GM12878 (cell line): Measurements from ENCODE around the gene CHMP6. TPM values are rescaled to one million over a fixed set of nuclear protein-coding genes. Genes with fewer than 3 reads are reported as not detected.

Source experiments
- ATAC-seq: fragments of 200-7000 bp; cut with Tn5 transposase; 3 replicates; pipeline ENCODE4 v1.9.1; 2020; ENCODE audit warnings: mild to moderate bottlenecking, moderate library complexity
- BruUV-seq: library from RNA; stranded (reverse); fragments of 400-500 nt; replicated peaks from 2 replicates; lab custom pipeline; 2021; lab: Mats Ljungman, UMichigan
- CTCF ChIA-PET: fragments of 300-600 bp; sonication (Branson Sonifier 250); formaldehyde crosslinking; extraction: SDS; loops from one replicate; lab custom pipeline; 2021; ENCODE audit warnings: inconsistent platforms; lab: Yijun Ruan, JAX
- POLR2A ChIA-PET: fragments of 350-600 bp; formaldehyde crosslinking; extraction: SDS; loops from one replicate; lab custom pipeline; 2021; ENCODE audit warnings: inconsistent platforms; lab: Charles Lee
- RAD21 ChIA-PET: fragments of 300-600 bp; sonication (Branson Sonifier 250); formaldehyde crosslinking; loops from one replicate; lab custom pipeline; 2023; ENCODE audit warnings: antibody characterized with exemption; ENCODE audit not compliant: unreplicated experiment; lab: Charles Lee
- SMC1A ChIA-PET: fragments of 300-600 bp; sonication (Branson Sonifier 250); formaldehyde crosslinking; loops from one replicate; lab custom pipeline; 2023; ENCODE audit not compliant: unreplicated experiment, uncharacterized antibody; lab: Charles Lee
- DNase-seq: peaks from one replicate; pipeline ENCODE4 v3.0.0-alpha.2; 2011; ENCODE audit warnings: low read depth, low spot score
- FAIRE-seq: peaks from 3 replicates; lab custom pipeline; 2011; peaks lifted over from hg19 to GRCh38; lab: Jason Lieb, UNC
- H2AFZ ChIP-seq: 2 replicates; pipeline ENCODE4 v1.6.0; 2011; ENCODE audit warnings: low read depth, low read length, control low read depth; ENCODE audit not compliant: control insufficient read depth
- H3K27ac ChIP-seq: 2 replicates; pipeline ENCODE4 v1.5.1; 2011; ENCODE audit warnings: control low read depth; ENCODE audit not compliant: control insufficient read depth, insufficient read depth
- H3K27me3 ChIP-seq, 2 experiments: replicated peaks in 1 of 2; 2 replicates each; pipeline versions ENCODE4 v1.6.0 to v1.6.1; 2011; ENCODE audit warnings: low read length in 1 of 2; ENCODE audit not compliant: control insufficient read depth in 2 of 2, insufficient read depth in 2 of 2
- H3K36me3 ChIP-seq, 2 experiments: 2 replicates each; pipeline ENCODE4 v1.5.1; 2011; ENCODE audit warnings: low read length in 1 of 2; ENCODE audit not compliant: control insufficient read depth in 2 of 2, insufficient read depth in 2 of 2
- H3K4me1 ChIP-seq: 2 replicates; pipeline ENCODE4 v1.6.1; 2011; ENCODE audit warnings: mild to moderate bottlenecking, low read length, moderate library complexity, mixed read lengths; ENCODE audit not compliant: control insufficient read depth, insufficient read depth
- H3K4me2 ChIP-seq: 2 replicates; pipeline ENCODE4 v1.6.0; 2011; ENCODE audit warnings: control low read depth; ENCODE audit not compliant: control insufficient read depth, insufficient read depth
- H3K4me3 ChIP-seq: fragments of 200-600 bp; sonication (generic); 2 replicates; pipeline ENCODE4 v1.5.1; 2016
- H3K79me2 ChIP-seq: 2 replicates; pipeline ENCODE4 v1.6.0; 2011; ENCODE audit warnings: low read length; ENCODE audit not compliant: control insufficient read depth, insufficient read depth
- H3K9ac ChIP-seq: 2 replicates; pipeline ENCODE4 v1.8.0; 2011; ENCODE audit warnings: low read length, control low read depth, mixed read lengths; ENCODE audit not compliant: control insufficient read depth, insufficient read depth
- H3K9me3 ChIP-seq: replicated peaks from 3 replicates; pipeline ENCODE4 v1.5.1; 2011; ENCODE audit warnings: mild to moderate bottlenecking, low read length; ENCODE audit not compliant: control insufficient read depth, insufficient read depth
- H4K20me1 ChIP-seq: 2 replicates; pipeline ENCODE4 v1.6.0; 2011; ENCODE audit not compliant: control insufficient read depth, insufficient read depth
- EGR1 ChIP-seq, 2 experiments: IDR thresholded peaks; 1 replicate in 1 of 2; 2 replicates in 1 of 2; pipeline ENCODE4 v1.6.1; 2011 to 2012; ENCODE audit warnings: low read depth in 2 of 2, low read length in 2 of 2, borderline replicate concordance in 1 of 2, mild to moderate bottlenecking in 1 of 2, moderate library complexity in 1 of 2
- MXI1 ChIP-seq: fragments of 150-350 bp; IDR thresholded peaks from 2 replicates; pipeline ENCODE4 v1.6.1; 2011; ENCODE audit warnings: low read depth, mild to moderate bottlenecking, inconsistent platforms, low read length, improper control_type of control experiment
- MYB ChIP-seq: fragments of 150-350 bp; IDR thresholded peaks from 2 replicates; pipeline ENCODE4 v1.6.1; 2014; ENCODE audit warnings: mild to moderate bottlenecking, low read depth, low read length, borderline replicate concordance
- SIN3A ChIP-seq: IDR thresholded peaks from 2 replicates; pipeline ENCODE4 v1.6.1; 2012; ENCODE audit warnings: low read depth, low read length, improper control_type of control experiment
- SIX5 ChIP-seq: IDR thresholded peaks from 2 replicates; pipeline ENCODE4 v1.6.1; 2011; ENCODE audit warnings: mild to moderate bottlenecking, low read depth, low read length, moderate library complexity; ENCODE audit not compliant: severe bottlenecking
- TBL1XR1 ChIP-seq: IDR thresholded peaks from 2 replicates; pipeline ENCODE4 v1.6.1; 2012; ENCODE audit warnings: low read depth, low read length, improper control_type of control experiment
- TCF7 ChIP-seq: IDR thresholded peaks from 2 replicates; pipeline ENCODE4 v1.6.1; 2014; ENCODE audit warnings: antibody characterized with exemption, borderline replicate concordance
- WGBS: methylation state at CpG from one replicate; pipeline ENCODE4 v1.1.6; 2016; ENCODE audit warnings: low lambda C conversion rate; ENCODE audit not compliant: insufficient replicate concordance, insufficient coverage; ENCODE audit errors: missing lambda C conversion rate; 5-methylcytosine and 5-hydroxymethylcytosine counted together
- in situ Hi-C: fragments of 300-500 bp; cut with MboI; formaldehyde crosslinking; loops from 9 replicates; pipeline ENCODE4 v1.14.3; 2018; ENCODE audit warnings: mixed read lengths
- intact Hi-C: fragments of 100-400 bp; cut with micrococcal nuclease; formaldehyde crosslinking; loops from one replicate; pipeline ENCODE4 v1.14.2; 2022; ENCODE audit not compliant: unreplicated experiment
- polyA plus RNA-seq, 11 experiments: library from polyadenylated mRNA; depleted of rRNA in 4 of 11; unstranded in 6 of 11; stranded (reverse) in 5 of 11; fragments of >200 nt; fragmentation: Nextera tagmentation in 4 of 11; fragmentation: Illumina TruSeq in 1 of 11; extraction: Ambion mirVana in 4 of 11; extraction: Trizol in 1 of 11; gene quantifications; 1 replicate in 1 of 11; 2 replicates in 10 of 11; pipeline versions ENCODE4 v1.2.1 to v1.2.3, GENCODE V29; 2011 to 2016; ENCODE audit warnings: inconsistent platforms in 2 of 11, missing spikeins in 2 of 11, low read depth in 1 of 11
- total RNA-seq, 4 experiments: library from RNA; depleted of rRNA in 3 of 4; stranded (reverse); fragments of >200 nt in 3 of 4; fragmentation: Illumina TruSeq in 1 of 4; extraction: Trizol in 1 of 4; gene quantifications; 2 replicates each; pipeline versions ENCODE4 v1.2.1 to v1.2.3, GENCODE V29; 2013 to 2021
- TF ChIP-seq, protein P1 (sequence below): fragments of 450-650 bp; conservative IDR thresholded peaks from 2 replicates; pipeline ENCODE4 v1.6.1; 2017; ENCODE audit warnings: mild to moderate bottlenecking, moderate library complexity

The CHMP6 gene
- total and polyA plus RNA-seq, 10 of the 15 experiments (the other 5 are each of a cell fraction or from before 2014, with no cell fraction given): 0.21 to 37.9 (median 14.7) TPM

DNA sequence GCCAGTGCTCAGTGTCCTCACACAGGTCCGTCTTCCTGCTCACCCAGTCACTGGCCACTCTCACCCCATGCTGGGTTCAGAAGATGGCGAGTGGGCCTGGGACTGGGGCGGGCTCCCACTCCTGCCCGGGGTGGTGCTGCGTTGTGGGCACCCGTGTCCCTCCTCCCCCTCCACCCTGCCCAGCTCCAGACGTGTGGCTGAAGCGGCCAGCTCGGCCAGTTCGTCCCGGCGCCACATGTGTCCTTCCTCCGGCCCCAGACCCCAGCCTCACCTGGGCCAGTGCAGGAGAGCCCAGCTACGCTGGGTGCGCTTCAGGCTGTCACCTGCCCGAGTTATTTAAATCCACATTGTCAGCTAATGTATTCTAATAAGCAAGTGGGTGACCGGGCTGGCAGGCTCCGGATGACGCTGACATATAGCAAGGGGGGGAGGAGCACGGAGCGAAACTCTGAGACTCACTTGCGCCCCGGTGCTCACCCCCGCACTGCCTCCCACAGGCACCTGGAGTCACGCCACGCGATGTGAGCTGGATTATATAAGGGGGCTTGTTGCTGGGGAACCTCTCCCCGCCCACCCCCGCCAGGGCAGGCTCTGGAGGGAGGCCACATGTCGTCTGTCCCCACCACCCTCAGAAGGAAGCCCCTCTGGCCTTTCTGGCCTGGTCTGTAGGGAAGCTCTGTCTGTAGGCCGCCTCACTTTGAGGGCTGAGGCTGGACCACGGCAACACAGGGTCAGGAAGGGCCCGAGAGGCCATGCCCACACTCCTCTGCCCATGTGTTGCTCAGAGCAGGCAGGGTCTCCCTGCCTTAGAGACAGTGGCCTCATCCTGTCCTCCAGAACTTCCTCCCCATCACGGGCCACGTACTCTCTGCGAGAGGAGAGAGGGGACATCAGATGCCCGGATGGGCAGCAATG is 36.2 kb downstream of the CHMP6 start:
- WGBS: 31% methylated on average over 35 of the region's 37 CpGs
- ATAC-seq (no peak), DNase-seq (no peak), FAIRE-seq (no peak)
- H3K9me3 ChIP-seq: no peaks in the 10 kb centered on the region; the same call in 2 of the 3 replicates
- ChIA-PET CTCF (no interaction called here), POLR2A (no interaction called here), SMC1A (no interaction called here), RAD21 (interaction anchor here (0.6 to 1.1 kb wide), 2 partner anchors 67 to 74 kb away, joined by 3 read pairs; no protein-coding TSS in a partner anchor)
- H2AFZ ChIP-seq: no peak overlapping the region
- H3K27me3 ChIP-seq: no peaks in the 10 kb centered on the region; a peak in 2 of 4 replicates
- intact Hi-C loops: no loop called here
- no peak overlapping the region for H3K4me2 ChIP-seq
- no peak overlapping the region for H3K9ac ChIP-seq
- H3K27ac ChIP-seq: no peak overlapping the region
- H3K79me2 ChIP-seq: no peaks in the 10 kb centered on the region
- H4K20me1 ChIP-seq: no peaks in the 10 kb centered on the region
- TF ChIP-seq SIX5 (no peak), TBL1XR1 (no peak), EGR1 (IDR thresholded peaks at IDR 0.05; ENCODE audit: borderline replicate concordance in 1 of 2, low read depth in 2 of 2, low read length in 2 of 2) (no peak), SIN3A (no peak), MYB (no peak), MXI1 (no peak), TCF7 (no peak)
- TF ChIP-seq, protein P1, sequence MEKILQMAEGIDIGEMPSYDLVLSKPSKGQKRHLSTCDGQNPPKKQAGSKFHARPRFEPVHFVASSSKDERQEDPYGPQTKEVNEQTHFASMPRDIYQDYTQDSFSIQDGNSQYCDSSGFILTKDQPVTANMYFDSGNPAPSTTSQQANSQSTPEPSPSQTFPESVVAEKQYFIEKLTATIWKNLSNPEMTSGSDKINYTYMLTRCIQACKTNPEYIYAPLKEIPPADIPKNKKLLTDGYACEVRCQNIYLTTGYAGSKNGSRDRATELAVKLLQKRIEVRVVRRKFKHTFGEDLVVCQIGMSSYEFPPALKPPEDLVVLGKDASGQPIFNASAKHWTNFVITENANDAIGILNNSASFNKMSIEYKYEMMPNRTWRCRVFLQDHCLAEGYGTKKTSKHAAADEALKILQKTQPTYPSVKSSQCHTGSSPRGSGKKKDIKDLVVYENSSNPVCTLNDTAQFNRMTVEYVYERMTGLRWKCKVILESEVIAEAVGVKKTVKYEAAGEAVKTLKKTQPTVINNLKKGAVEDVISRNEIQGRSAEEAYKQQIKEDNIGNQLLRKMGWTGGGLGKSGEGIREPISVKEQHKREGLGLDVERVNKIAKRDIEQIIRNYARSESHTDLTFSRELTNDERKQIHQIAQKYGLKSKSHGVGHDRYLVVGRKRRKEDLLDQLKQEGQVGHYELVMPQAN: no peak
- H3K4me1 ChIP-seq: no peaks in the 10 kb centered on the region
- H3K4me3 ChIP-seq: no peak overlapping the region
- no peaks in the 10 kb centered on the region for H3K36me3 ChIP-seq
- no TSS peak for BruUV-seq
- in situ Hi-C loops: loop anchor here (10.0 kb wide), 1 partner anchor 67 kb away; no protein-coding TSS in a partner anchor
